HEK293 (cell line): Measurements from ENCODE around the gene ACTR1A.
A peak's percentile ranks its signal among the peaks of the same experiment; 100 is the strongest.

ENCODE experiments used
- ELK4 ChIP-seq: IDR thresholded peaks from 2 replicates; pipeline ENCODE4 v1.6.1; 2011; ENCODE audit warnings: mild to moderate bottlenecking, low read depth, low read length, borderline replicate concordance
- FEZF1 ChIP-seq: fragments of 450-650 bp; formaldehyde crosslinking; IDR thresholded peaks from 2 replicates; pipeline ENCODE4 v1.5.1; 2016; ENCODE audit warnings: missing biosample characterization, missing genetic modification characterization
- MZF1 ChIP-seq: fragments of 450-650 bp; formaldehyde crosslinking; IDR thresholded peaks from 2 replicates; pipeline ENCODE4 v1.5.1; 2017; ENCODE audit warnings: missing biosample characterization, missing genetic modification characterization, borderline replicate concordance
- PRDM10 ChIP-seq: fragments of 450-650 bp; formaldehyde crosslinking; IDR thresholded peaks from 2 replicates; pipeline ENCODE4 v1.5.1; 2016; ENCODE audit warnings: missing biosample characterization, missing genetic modification characterization
- PRDM6 ChIP-seq: fragments of 450-650 bp; formaldehyde crosslinking; IDR thresholded peaks from 2 replicates; pipeline ENCODE4 v1.5.1; 2017; ENCODE audit warnings: missing biosample characterization, missing genetic modification characterization
- SCRT2 ChIP-seq: fragments of 450-650 bp; formaldehyde crosslinking; IDR thresholded peaks from 2 replicates; pipeline ENCODE4 v1.5.1; 2016; ENCODE audit warnings: missing biosample characterization, missing genetic modification characterization
- ZBTB20 ChIP-seq: fragments of 450-650 bp; formaldehyde crosslinking; IDR thresholded peaks from 2 replicates; pipeline ENCODE4 v1.5.1; 2016; ENCODE audit warnings: missing biosample characterization, missing genetic modification characterization
- ZBTB44 ChIP-seq: fragments of 450-650 bp; IDR thresholded peaks from 2 replicates; pipeline ENCODE4 v1.5.1; 2018; ENCODE audit warnings: missing biosample characterization, mild to moderate bottlenecking, missing genetic modification characterization
- ZFP37 ChIP-seq: fragments of 450-650 bp; formaldehyde crosslinking; IDR thresholded peaks from 2 replicates; pipeline ENCODE4 v1.5.1; 2016; ENCODE audit warnings: missing biosample characterization, missing genetic modification characterization
- ZIC2 ChIP-seq: fragments of 450-650 bp; formaldehyde crosslinking; IDR thresholded peaks from 2 replicates; pipeline ENCODE4 v1.5.1; 2016; ENCODE audit warnings: missing biosample characterization, missing genetic modification characterization
- ZNF155 ChIP-seq: fragments of 450-650 bp; formaldehyde crosslinking; IDR thresholded peaks from 2 replicates; pipeline ENCODE4 v1.5.1; 2016; ENCODE audit warnings: missing biosample characterization, missing genetic modification characterization
- ZNF214 ChIP-seq: fragments of 450-650 bp; formaldehyde crosslinking; IDR thresholded peaks from 2 replicates; pipeline ENCODE4 v1.5.1; 2017; ENCODE audit warnings: missing biosample characterization, mild to moderate bottlenecking, missing genetic modification characterization, borderline replicate concordance
- ZNF221 ChIP-seq: fragments of 450-650 bp; formaldehyde crosslinking; IDR thresholded peaks from 2 replicates; pipeline ENCODE4 v1.5.1; 2017; ENCODE audit warnings: missing biosample characterization, missing genetic modification characterization, borderline replicate concordance
- ZNF248 ChIP-seq: fragments of 450-650 bp; formaldehyde crosslinking; IDR thresholded peaks from 2 replicates; pipeline ENCODE4 v1.5.1; 2017; ENCODE audit warnings: missing biosample characterization, missing genetic modification characterization
- ZNF292 ChIP-seq: fragments of 450-650 bp; formaldehyde crosslinking; IDR thresholded peaks from 2 replicates; pipeline ENCODE4 v1.5.1; 2016; ENCODE audit warnings: low read depth, missing biosample characterization, missing genetic modification characterization, borderline replicate concordance
- ZNF311 ChIP-seq: fragments of 450-650 bp; formaldehyde crosslinking; IDR thresholded peaks from 2 replicates; pipeline ENCODE4 v1.5.1; 2017; ENCODE audit warnings: missing biosample characterization, missing genetic modification characterization, borderline replicate concordance
- ZNF366 ChIP-seq: fragments of 450-650 bp; formaldehyde crosslinking; conservative IDR thresholded peaks from 2 replicates; pipeline ENCODE4 v1.5.1; 2016; ENCODE audit warnings: missing biosample characterization, missing genetic modification characterization
- ZNF37A ChIP-seq: fragments of 450-650 bp; IDR thresholded peaks from 2 replicates; pipeline ENCODE4 v1.5.1; 2018; ENCODE audit warnings: missing biosample characterization, missing genetic modification characterization
- ZNF391 ChIP-seq: fragments of 450-650 bp; formaldehyde crosslinking; IDR thresholded peaks from 2 replicates; pipeline ENCODE4 v1.5.1; 2016; ENCODE audit warnings: low read depth, missing biosample characterization, missing genetic modification characterization, borderline replicate concordance
- ZNF398 ChIP-seq: fragments of 450-650 bp; formaldehyde crosslinking; IDR thresholded peaks from 2 replicates; pipeline ENCODE4 v1.5.1; 2017; ENCODE audit warnings: missing biosample characterization, missing genetic modification characterization
- ZNF416 ChIP-seq: fragments of 450-650 bp; formaldehyde crosslinking; IDR thresholded peaks from 2 replicates; pipeline ENCODE4 v1.5.1; 2016; ENCODE audit warnings: missing biosample characterization, missing genetic modification characterization
- ZNF488 ChIP-seq: fragments of 450-650 bp; formaldehyde crosslinking; IDR thresholded peaks from 2 replicates; pipeline ENCODE4 v1.5.1; 2016; ENCODE audit warnings: missing biosample characterization, missing genetic modification characterization
- ZNF571 ChIP-seq: fragments of 450-650 bp; formaldehyde crosslinking; IDR thresholded peaks from 2 replicates; pipeline ENCODE4 v1.5.0; 2017; ENCODE audit warnings: missing biosample characterization, missing genetic modification characterization
- ZNF654 ChIP-seq: fragments of 450-650 bp; formaldehyde crosslinking; IDR thresholded peaks from 2 replicates; pipeline ENCODE4 v1.5.1; 2016; ENCODE audit warnings: low read depth, missing biosample characterization, missing genetic modification characterization
- ZNF701 ChIP-seq: fragments of 450-650 bp; formaldehyde crosslinking; IDR thresholded peaks from 2 replicates; pipeline ENCODE4 v1.5.1; 2016; ENCODE audit warnings: missing biosample characterization, missing genetic modification characterization
- ZNF791 ChIP-seq: fragments of 450-650 bp; formaldehyde crosslinking; IDR thresholded peaks from 2 replicates; pipeline ENCODE4 v1.5.1; 2016; ENCODE audit warnings: missing biosample characterization, missing genetic modification characterization
- ZSCAN4 ChIP-seq: fragments of 450-650 bp; formaldehyde crosslinking; IDR thresholded peaks from 2 replicates; pipeline ENCODE4 v1.5.1; 2017; ENCODE audit warnings: missing biosample characterization, missing genetic modification characterization

ACTR1A gene

DNA sequence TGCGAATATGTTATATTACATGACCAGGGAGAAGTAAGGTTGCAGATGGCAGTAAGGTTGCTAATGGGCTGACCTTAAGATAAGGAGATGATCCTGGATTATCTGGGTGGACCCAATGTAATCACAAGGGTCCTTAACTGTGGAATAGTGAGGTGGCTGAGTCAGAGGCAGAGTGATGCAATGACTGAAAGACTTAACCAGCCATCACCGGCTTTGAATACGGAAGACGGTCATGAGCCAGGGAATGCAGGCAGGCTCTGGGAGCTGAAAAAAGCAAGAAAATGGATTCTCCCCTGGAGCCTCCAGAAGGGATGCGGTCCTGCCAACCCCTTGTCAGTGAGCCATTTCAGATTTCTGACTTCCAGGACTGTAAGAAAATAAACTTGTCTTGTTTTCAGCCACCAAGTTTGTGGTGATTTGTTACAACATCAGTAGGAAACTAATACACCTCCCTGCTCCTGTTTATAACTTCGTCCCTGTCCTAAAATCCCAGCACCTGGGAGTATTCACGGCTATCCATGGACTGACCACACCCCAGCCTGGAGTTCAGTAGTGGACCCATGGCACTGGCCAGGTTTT, 46.5 kb downstream of the ACTR1A start (continued):
- TF ChIP-seq ZSCAN4 (tag by site-specific recombination) = no peak
- no peak for TF ChIP-seq ZNF221 (tag by site-specific recombination)
- TF ChIP-seq ZBTB44 (tag by site-specific recombination) = no peak
- TF ChIP-seq FEZF1 (tag by site-specific recombination) = no peak
- no peak for TF ChIP-seq ZNF571
- no peak for TF ChIP-seq ELK4
- TF ChIP-seq ZFP37 = no peak
- TF ChIP-seq PRDM10 (tag by site-specific recombination) = peak; percentile 89
- no peak for TF ChIP-seq ZBTB20 (tag by site-specific recombination)
- TF ChIP-seq ZNF37A = no peak
- TF ChIP-seq ZNF488 (tag by site-specific recombination) = no peak
- no peak for TF ChIP-seq ZNF311 (tag by site-specific recombination)
- TF ChIP-seq SCRT2 (tag by site-specific recombination) = no peak
- TF ChIP-seq ZNF654 (tag by site-specific recombination) = no peak
- TF ChIP-seq ZNF791 = no peak
- 0 out of 2 replicates have a peak, but pooled peaks have one; percentile 39 for TF ChIP-seq ZNF391 (tag by site-specific recombination)
- TF ChIP-seq PRDM6 (tag by site-specific recombination) = no peak
- TF ChIP-seq ZNF248 = no peak
- TF ChIP-seq ZIC2 (tag by site-specific recombination) = no peak
- TF ChIP-seq ZNF366 (tag by site-specific recombination) = peak; percentile 71
- no peak for TF ChIP-seq ZNF155 (tag by site-specific recombination)
- TF ChIP-seq ZNF398 (tag by site-specific recombination) = peak; percentile 39; the same call in 1 of the 2 replicates
- TF ChIP-seq ZNF292 (tag by site-specific recombination) = no peak
- TF ChIP-seq MZF1 (tag by site-specific recombination) = no peak
- TF ChIP-seq ZNF214 (tag by site-specific recombination) = no peak
- TF ChIP-seq ZNF701 (tag by site-specific recombination) = no peak
- no peak for TF ChIP-seq ZNF416
